Non-pigmented ciliary epithelial cell (primary cell): Measurements from ENCODE around the gene IGF2.
"Not testable (repeated sequence)": the region's sequence is repeated elsewhere in the genome, so short reads cannot be mapped to it uniquely, and the experiment has no call there.

Experiments
- DNase-seq: peaks from one replicate; pipeline ENCODE4 v3.0.0-alpha.2; 2010; ENCODE audit warnings: low read depth

Gene IGF2

GRCh38 chr11:2136209-2136951 is 2.8 kb downstream of the IGF2 start:
- no peak for DNase-seq

- no peak for DNase-seq
Measured at GRCh38 chr11:2135648-2136201, 3.5 kb downstream of the IGF2 start.

GRCh38 chr11:2135018-2135569 is 4.1 kb downstream of the IGF2 start:
- no peak for DNase-seq

GRCh38 chr11:2134022-2135010 is 4.9 kb downstream of the IGF2 start:
- no peak for DNase-seq

- DNase-seq, result no peak
Measured at GRCh38 chr11:2133241-2134021, 5.8 kb downstream of the IGF2 start.

- no peak for DNase-seq
Measured at GRCh38 chr11:2132874-2133240, 6.3 kb downstream of the IGF2 start.

- no peak for DNase-seq
Measured at GRCh38 chr11:2132246-2132645, 6.9 kb downstream of the IGF2 start.

- DNase-seq, result no peak
Measured at GRCh38 chr11:2131371-2132236, 7.6 kb downstream of the IGF2 start.

- DNase-seq, result no peak
Measured at GRCh38 chr11:2130881-2131352, 8.3 kb downstream of the IGF2 start.

- no peak for DNase-seq
Measured at GRCh38 chr11:2129699-2130366, 9.4 kb downstream of the IGF2 start.

GRCh38 chr11:2129308-2129698 is 9.9 kb downstream of the IGF2 start:
- no peak for DNase-seq

- DNase-seq, result no peak
Measured at GRCh38 chr11:2128511-2129307, 10.5 kb downstream of the IGF2 start.

GRCh38 chr11:2128130-2128510 is 11.1 kb downstream of the IGF2 start:
- no peak for DNase-seq

- no peak for DNase-seq
Measured at GRCh38 chr11:2127482-2128129, 11.6 kb downstream of the IGF2 start.

- DNase-seq, result no peak
Measured at GRCh38 chr11:2126520-2127085, 12.6 kb downstream of the IGF2 start.

- DNase-seq, result not testable (repeated sequence)
Measured at GRCh38 chr11:2124736-2125484, 14.3 kb downstream of the IGF2 start.

GRCh38 chr11:2123628-2123960 is 15.6 kb downstream of the IGF2 start:
- no peak for DNase-seq
